Tibial artery (tissue), 4 donors: Measurements from ENCODE around the gene TMSB4X.
A peak's percentile ranks its signal among the peaks of the same experiment; 100 is the strongest.
"Not testable (repeated sequence)": the region's sequence is repeated elsewhere in the genome, so short reads cannot be mapped to it uniquely, and the experiment has no call there.

Source experiments
- DNase-seq, 2 donors: peaks; one replicate each; pipeline ENCODE4 v3.0.0-alpha.2; 2019
- H3K27ac ChIP-seq, 2 donors: fragments of 200-600 bp; sonication (generic) in 1 of 2; 1 replicate in 1 of 2; 2 replicates in 1 of 2; pipeline ENCODE4 v1.5.1; 2018 to 2019; ENCODE audit warnings: mild to moderate bottlenecking in 1 of 2
- H3K27me3 ChIP-seq, 2 donors: fragments of 200-600 bp; sonication (generic) in 1 of 2; one replicate each; pipeline versions ENCODE4 v1.5.1 to v1.6.0; 2016 to 2019
- H3K36me3 ChIP-seq, 3 donors: fragments of 200-600 bp; sonication (generic) in 2 of 3; one replicate each; pipeline ENCODE4 v1.5.1; 2016 to 2019; ENCODE audit warnings: mild to moderate bottlenecking in 2 of 3
- H3K4me1 ChIP-seq, 4 donors: fragments of 200-600 bp; sonication (generic) in 2 of 4; 1 replicate in 3 of 4; 2 replicates in 1 of 4; pipeline ENCODE4 v1.5.1; 2016 to 2019
- H3K4me3 ChIP-seq, 2 donors: fragments of 200-600 bp; sonication (generic) in 1 of 2; 1 replicate in 1 of 2; 2 replicates in 1 of 2; pipeline ENCODE4 v1.5.1; 2018 to 2019; ENCODE audit warnings: mild to moderate bottlenecking in 2 of 2
- H3K9me3 ChIP-seq, 3 donors: fragments of 200-600 bp; sonication (generic) in 1 of 3; one replicate each; pipeline ENCODE4 v1.5.1; 2016 to 2019
- CTCF ChIP-seq, 2 experiments: fragments of 200-600 bp in 1 of 2; fragments of 450-650 bp in 1 of 2; IDR thresholded peaks; one replicate each; pipeline ENCODE4 v1.5.1; 2017 to 2019; ENCODE audit warnings: antibody characterized with exemption in 2 of 2, mild to moderate bottlenecking in 1 of 2, moderate library complexity in 1 of 2
- intact Hi-C: fragments of 100-400 bp; cut with DNase I; formaldehyde crosslinking; loops from one replicate; pipeline ENCODE4 v1.15.0; 2023; ENCODE audit warnings: low total_unique reads

The TMSB4X gene

GRCh38 chrX:12975991-12976558, 1.2 kb downstream of the TMSB4X start:
- no peak for TF ChIP-seq CTCF (IDR thresholded peaks at IDR 0.05)
- peak; percentile 42 to 63 for DNase-seq
- intact Hi-C loops = loop anchor here (5.0 to 10.0 kb wide), 2 partner anchors 119 to 456 kb away; no protein-coding TSS in a partner anchor
- Histone ChIP-seq H3K27me3 (no peaks in the 10 kb centered on the region), H3K9me3 (no peaks in the 10 kb centered on the region), H3K4me1 (peaks cover 0 to 40% (median 1%) of the 10 kb centered on the region in 4 donors), H3K4me3 (peak overlapping the region; percentile 86 to 87), H3K27ac (peak overlapping the region; percentile 92 to 98), H3K36me3 (no peaks in the 10 kb centered on the region)

DNA sequence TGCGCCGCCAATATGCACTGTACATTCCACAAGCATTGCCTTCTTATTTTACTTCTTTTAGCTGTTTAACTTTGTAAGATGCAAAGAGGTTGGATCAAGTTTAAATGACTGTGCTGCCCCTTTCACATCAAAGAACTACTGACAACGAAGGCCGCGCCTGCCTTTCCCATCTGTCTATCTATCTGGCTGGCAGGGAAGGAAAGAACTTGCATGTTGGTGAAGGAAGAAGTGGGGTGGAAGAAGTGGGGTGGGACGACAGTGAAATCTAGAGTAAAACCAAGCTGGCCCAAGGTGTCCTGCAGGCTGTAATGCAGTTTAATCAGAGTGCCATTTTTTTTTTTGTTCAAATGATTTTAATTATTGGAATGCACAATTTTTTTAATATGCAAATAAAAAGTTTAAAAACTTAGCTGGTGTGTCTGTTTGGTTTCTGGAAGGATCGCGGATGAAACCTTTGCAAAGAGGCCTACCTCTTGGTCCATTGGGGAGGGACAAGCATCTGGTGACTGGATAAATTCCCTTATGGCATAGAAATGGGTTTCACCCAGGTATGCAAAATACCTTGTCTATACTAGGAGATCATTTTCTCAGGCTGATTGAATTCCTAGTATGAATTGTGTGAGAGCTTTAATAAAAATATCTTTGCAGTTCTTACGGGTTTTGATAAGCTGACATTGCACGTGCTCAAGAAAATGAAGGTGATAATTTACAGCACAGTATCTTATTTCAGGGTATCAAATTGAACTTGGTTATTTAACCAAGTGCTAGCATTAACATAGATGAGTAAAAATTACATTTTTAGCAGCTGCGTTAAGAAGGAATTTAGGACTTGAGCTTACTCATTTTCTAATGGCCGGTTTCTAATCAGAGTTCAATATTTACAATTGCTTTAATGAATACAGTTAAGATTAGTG, 2.2 kb downstream of the TMSB4X start:
- Histone ChIP-seq H3K4me3 (peak overlapping the region; percentile 86 to 87), H3K4me1 (peaks cover 0 to 30% (median 0%) of the 10 kb centered on the region in 4 donors), H3K27ac (peak overlapping the region; percentile 92 to 98)
- intact Hi-C loops = loop anchor here (5.0 to 10.0 kb wide), 2 partner anchors 118 to 455 kb away; no protein-coding TSS in a partner anchor
- not testable (repeated sequence) for DNase-seq, H3K36me3 ChIP-seq, H3K27me3 ChIP-seq, H3K9me3 ChIP-seq

- no peak for TF ChIP-seq CTCF (IDR thresholded peaks at IDR 0.05)
- no peaks in the 10 kb centered on the region for H3K36me3 ChIP-seq
- peak overlapping the region; percentile 92 to 98 for H3K27ac ChIP-seq
- H3K27me3 ChIP-seq = no peaks in the 10 kb centered on the region
- DNase-seq = no peak
- intact Hi-C loops = loop anchor here (5.0 to 10.0 kb wide), 2 partner anchors 117 to 455 kb away; no protein-coding TSS in a partner anchor
- H3K4me3 ChIP-seq = peak overlapping the region; percentile 86 to 87
- H3K4me1 ChIP-seq = peaks cover 0 to 26% (median 0%) of the 10 kb centered on the region in 4 donors
- H3K9me3 ChIP-seq = no peaks in the 10 kb centered on the region
Observed at GRCh38 chrX:12977761-12978204, 2.9 kb downstream of the TMSB4X start.

DNA sequence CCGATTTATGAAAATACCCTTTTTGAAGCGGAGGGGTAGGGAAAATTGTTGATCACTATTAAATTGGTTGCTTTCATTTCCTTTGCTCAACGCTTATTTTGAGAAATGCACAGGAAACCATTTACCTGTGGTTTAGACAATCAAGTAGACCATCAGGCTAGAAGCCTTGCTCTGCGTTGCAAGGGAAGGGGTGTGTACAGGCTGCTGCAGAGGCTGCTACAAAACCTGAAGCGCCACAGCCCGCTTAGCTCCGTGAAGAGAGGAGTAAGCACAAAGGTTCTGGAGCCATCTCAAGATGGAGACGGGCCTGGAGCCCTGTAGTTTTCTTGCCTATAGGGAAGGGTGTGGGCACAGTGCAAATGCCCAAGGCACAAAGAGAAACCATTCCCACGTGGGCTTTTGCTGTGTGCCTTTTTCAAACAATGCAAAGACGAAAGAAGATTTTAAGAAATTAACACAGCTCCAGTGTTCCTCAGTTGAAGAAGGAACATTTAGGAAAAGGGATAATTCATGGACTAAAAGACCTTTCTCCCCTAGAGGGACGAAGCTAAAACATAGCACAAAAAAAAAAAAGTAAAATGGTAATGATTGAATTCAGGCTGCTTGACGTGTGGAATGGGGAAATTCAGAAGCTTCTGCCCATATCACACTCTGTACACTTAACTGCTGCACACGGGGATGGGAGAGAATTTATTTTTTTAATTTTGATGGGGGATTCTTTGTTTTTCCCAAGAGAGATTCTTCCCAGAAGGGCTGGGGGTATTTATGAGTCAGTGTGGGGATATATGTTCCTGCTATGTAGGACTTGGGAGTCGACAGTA, 3.5 kb downstream of the TMSB4X start:
- intact Hi-C loops = loop anchor here (5.0 to 10.0 kb wide), 2 partner anchors 116 to 454 kb away; no protein-coding TSS in a partner anchor
- Histone ChIP-seq H3K9me3 (no peaks in the 10 kb centered on the region), H3K4me1 (peaks cover 0 to 21% (median 0%) of the 10 kb centered on the region in 4 donors), H3K27me3 (no peaks in the 10 kb centered on the region), H3K36me3 (no peaks in the 10 kb centered on the region), H3K4me3 (peak overlapping the region; percentile 86 to 87), H3K27ac (peak overlapping the region; percentile 92 to 98)
- peak in 1 of 2 donors; percentile 65 for DNase-seq
- TF ChIP-seq CTCF (IDR thresholded peaks at IDR 0.05) = no peak

DNA sequence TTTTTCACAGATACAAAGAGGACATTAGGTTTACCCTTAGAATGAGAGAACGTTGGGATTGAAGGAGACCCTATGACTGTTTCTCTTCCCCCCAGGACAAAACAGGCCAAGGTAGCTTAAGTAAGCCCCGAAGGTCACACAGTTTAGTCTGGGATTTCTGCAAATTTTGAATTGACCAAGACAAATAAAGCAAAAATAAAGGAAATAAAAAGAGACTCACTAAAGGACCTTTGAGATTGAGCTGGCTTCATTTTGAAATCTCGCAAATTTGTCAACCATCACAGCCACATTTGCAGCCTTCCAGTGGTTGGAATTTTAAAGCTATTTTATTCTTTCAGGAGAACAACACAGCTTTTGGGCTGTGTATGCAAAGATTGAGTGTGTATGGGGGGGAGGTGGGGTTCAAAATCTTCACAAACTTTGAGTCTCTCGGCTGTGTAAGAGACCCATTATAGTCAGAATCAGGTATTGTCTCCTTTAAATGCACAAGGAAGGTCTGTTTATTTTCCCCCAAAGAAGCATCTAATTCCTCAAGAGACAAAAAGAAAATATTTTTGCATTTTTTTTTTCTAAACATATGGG, 4.2 kb downstream of the TMSB4X start:
- DNase-seq = no peak
- peak overlapping the region in 1 of 2 donors; percentile 86 for H3K4me3 ChIP-seq
- intact Hi-C loops = loop anchor here (5.0 to 10.0 kb wide), 2 partner anchors 116 to 453 kb away; no protein-coding TSS in a partner anchor

More for the DNA sequence above, 4.2 kb downstream of the TMSB4X start:
- Histone ChIP-seq H3K4me1 (peaks cover 0 to 16% (median 0%) of the 10 kb centered on the region in 4 donors), H3K9me3 (no peaks in the 10 kb centered on the region), H3K27me3 (no peaks in the 10 kb centered on the region), H3K36me3 (no peaks in the 10 kb centered on the region), H3K27ac (peak overlapping the region; percentile 92 to 98)
- no peak for TF ChIP-seq CTCF (IDR thresholded peaks at IDR 0.05)
